Stomach (tissue), 9 donors: ENCODE measurements around the gene PNPLA2. TPM values are rescaled to one million over a fixed set of nuclear protein-coding genes. Genes with fewer than 3 reads are reported as not detected.

Experiments used
- DNase-seq, 2 donors: peaks; one replicate each; pipeline versions ENCODE4 v3.0.0 to v3.0.0-alpha.2; 2013 to 2019
- H3K27ac ChIP-seq, 5 donors: fragments of 200-600 bp in 4 of 5; sonication (generic) in 4 of 5; one replicate each; pipeline ENCODE4 v1.5.1; 2013 to 2019; ENCODE audit warnings: mild to moderate bottlenecking in 1 of 5, moderate library complexity in 1 of 5
- H3K27me3 ChIP-seq, 3 donors: fragments of 200-600 bp; sonication (generic); one replicate each; pipeline ENCODE4 v1.5.1; 2017 to 2019; ENCODE audit warnings: mixed run types in 1 of 3
- H3K36me3 ChIP-seq, 4 donors: fragments of 200-600 bp; sonication (generic); 1 replicate in 3 of 4; 2 replicates in 1 of 4; pipeline ENCODE4 v1.5.1; 2016 to 2019
- H3K4me1 ChIP-seq, 4 donors: fragments of 200-600 bp; sonication (generic); one replicate each; pipeline ENCODE4 v1.5.1; 2016 to 2019
- H3K4me3 ChIP-seq, 4 donors: fragments of 200-600 bp; sonication (generic) in 3 of 4; one replicate each; pipeline ENCODE4 v1.5.1; 2016 to 2019; ENCODE audit warnings: mild to moderate bottlenecking in 1 of 4
- H3K9me3 ChIP-seq, 4 donors: fragments of 200-600 bp; sonication (generic); one replicate each; pipeline ENCODE4 v1.5.1; 2016 to 2019
- EP300 ChIP-seq: sonication (generic); formaldehyde crosslinking; IDR thresholded peaks from one replicate; pipeline ENCODE4 v1.6.1; 2017; ENCODE audit warnings: antibody characterized with exemption
- POLR2A ChIP-seq, 4 donors: fragments of 450-650 bp; IDR thresholded peaks; one replicate each; pipeline ENCODE4 v1.6.1; 2016; ENCODE audit warnings: antibody characterized with exemption in 4 of 4, control low read depth in 2 of 4, mild to moderate bottlenecking in 1 of 4, moderate library complexity in 1 of 4
- POLR2AphosphoS5 ChIP-seq, 3 donors: sonication (generic); formaldehyde crosslinking; IDR thresholded peaks; one replicate each; pipeline ENCODE4 v1.6.1; 2016; ENCODE audit warnings: antibody characterized with exemption in 3 of 3
- WGBS, 5 donors: extraction: QIAGEN DNeasy Blood & Tissue Kit in 3 of 5; methylation state at CpG; one replicate each; pipeline versions ENCODE4 v1.1.5 to v1.1.7; 2013 to 2018; 5-methylcytosine and 5-hydroxymethylcytosine counted together
- intact Hi-C: fragments of 100-400 bp; cut with DNase I; formaldehyde crosslinking; loops from one replicate; pipeline ENCODE4 v1.15.1; 2023; ENCODE audit warnings: low total_unique reads
- polyA plus RNA-seq, 3 donors: library from polyadenylated mRNA; stranded (reverse); fragments of 200-250 nt; gene quantifications; one replicate each; pipeline ENCODE4 v1.2.3, GENCODE V29; 2013
- total RNA-seq, 5 donors: library from RNA; depleted of rRNA; stranded (reverse); fragments of >200 nt; gene quantifications; one replicate each; pipeline versions ENCODE4 v1.1.0 to v1.2.3, GENCODE V29; 2014 to 2016
- TF ChIP-seq, protein P1 (sequence below), 7 experiments: fragments of 450-650 bp in 4 of 7; fragments of 200-600 bp in 3 of 7; sonication (generic) in 3 of 7; IDR thresholded peaks; one replicate each; pipeline ENCODE4 v1.5.1; 2016 to 2019; ENCODE audit warnings: antibody characterized with exemption in 7 of 7, control low read depth in 2 of 7, mild to moderate bottlenecking in 1 of 7
- donor health status: healthy with polysubstance abuse.
- donor health status: Bipolar disorder and iron deficiency.
- donor health status: healthy.

Gene PNPLA2
- total and polyA plus RNA-seq, 8 donors = 33.4 to 385 (median 82.9) TPM

DNA sequence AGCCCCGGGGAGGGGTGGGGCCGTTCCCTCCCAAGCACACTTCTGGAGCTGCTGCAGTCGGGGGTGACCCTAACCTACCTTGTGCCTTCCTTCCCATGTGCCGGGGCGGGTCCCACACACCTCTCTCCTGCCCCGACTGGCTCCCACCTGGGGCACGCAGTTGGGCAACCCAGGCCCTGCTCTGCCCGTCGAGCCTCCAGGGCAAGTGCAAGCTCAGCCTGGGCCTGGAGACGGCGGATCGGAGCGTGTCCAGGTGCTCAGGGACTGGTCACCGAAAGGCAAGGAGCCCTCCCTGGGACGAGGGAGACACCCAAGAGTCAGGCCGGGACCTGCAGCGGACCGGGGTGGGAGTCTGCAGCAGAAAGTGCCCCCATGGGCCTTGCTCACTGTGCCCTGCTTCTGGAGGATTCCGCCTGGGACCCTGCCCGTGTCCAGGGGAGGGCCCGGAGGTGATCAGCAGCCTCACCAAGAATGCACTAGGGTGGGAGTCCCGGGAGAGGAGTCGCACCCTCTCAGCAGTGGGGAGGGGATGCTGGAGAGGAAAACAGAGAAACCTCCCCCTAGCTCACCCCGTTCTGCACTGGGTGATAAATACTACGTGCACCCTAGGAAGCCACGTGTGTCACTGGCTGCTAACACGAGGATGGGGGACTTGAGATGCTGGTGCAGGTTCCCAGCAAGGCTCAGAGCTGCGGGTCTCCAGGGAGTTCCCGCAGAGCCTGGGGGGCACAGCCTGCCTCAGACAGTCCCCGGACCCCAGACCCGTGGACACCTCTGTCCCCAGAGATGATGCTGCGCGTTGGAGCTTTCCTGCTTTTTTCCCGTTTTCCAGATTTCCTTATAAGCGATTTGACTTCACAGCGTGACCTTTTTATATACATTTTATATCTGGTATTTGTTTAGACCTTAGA, 36.2 kb upstream of the PNPLA2 start:
- Histone ChIP-seq H3K27me3 (peaks cover 0 to 5% (median 0%) of the 10 kb centered on the region in 3 donors), H3K9me3 (no peaks in the 10 kb centered on the region), H3K27ac (peak overlapping the region in 3 of 5 donors; percentile 13 to 59 (median 27)), H3K4me1 (peaks cover 24 to 46% (median 40%) of the 10 kb centered on the region in 4 donors), H3K36me3 (peaks cover 0 to 16% (median 0%) of the 10 kb centered on the region in 4 donors), H3K4me3 (no peak overlapping the region)
- intact Hi-C loops = no loop called here
- no peak for TF ChIP-seq EP300
- no peak for TF ChIP-seq POLR2A (IDR thresholded peaks at IDR 0.05)
- TF ChIP-seq POLR2AphosphoS5 (IDR thresholded peaks at IDR 0.05) = no peak
- TF ChIP-seq, protein P1, sequence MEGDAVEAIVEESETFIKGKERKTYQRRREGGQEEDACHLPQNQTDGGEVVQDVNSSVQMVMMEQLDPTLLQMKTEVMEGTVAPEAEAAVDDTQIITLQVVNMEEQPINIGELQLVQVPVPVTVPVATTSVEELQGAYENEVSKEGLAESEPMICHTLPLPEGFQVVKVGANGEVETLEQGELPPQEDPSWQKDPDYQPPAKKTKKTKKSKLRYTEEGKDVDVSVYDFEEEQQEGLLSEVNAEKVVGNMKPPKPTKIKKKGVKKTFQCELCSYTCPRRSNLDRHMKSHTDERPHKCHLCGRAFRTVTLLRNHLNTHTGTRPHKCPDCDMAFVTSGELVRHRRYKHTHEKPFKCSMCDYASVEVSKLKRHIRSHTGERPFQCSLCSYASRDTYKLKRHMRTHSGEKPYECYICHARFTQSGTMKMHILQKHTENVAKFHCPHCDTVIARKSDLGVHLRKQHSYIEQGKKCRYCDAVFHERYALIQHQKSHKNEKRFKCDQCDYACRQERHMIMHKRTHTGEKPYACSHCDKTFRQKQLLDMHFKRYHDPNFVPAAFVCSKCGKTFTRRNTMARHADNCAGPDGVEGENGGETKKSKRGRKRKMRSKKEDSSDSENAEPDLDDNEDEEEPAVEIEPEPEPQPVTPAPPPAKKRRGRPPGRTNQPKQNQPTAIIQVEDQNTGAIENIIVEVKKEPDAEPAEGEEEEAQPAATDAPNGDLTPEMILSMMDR (IDR thresholded peaks at IDR 0.05) = no peak
- DNase-seq = peak in 1 of 2 donors; percentile 7
- WGBS, 5 donors = 64 to 75% (median 70%) methylated on average over 21 to 36 of the region's 36 CpGs

DNA sequence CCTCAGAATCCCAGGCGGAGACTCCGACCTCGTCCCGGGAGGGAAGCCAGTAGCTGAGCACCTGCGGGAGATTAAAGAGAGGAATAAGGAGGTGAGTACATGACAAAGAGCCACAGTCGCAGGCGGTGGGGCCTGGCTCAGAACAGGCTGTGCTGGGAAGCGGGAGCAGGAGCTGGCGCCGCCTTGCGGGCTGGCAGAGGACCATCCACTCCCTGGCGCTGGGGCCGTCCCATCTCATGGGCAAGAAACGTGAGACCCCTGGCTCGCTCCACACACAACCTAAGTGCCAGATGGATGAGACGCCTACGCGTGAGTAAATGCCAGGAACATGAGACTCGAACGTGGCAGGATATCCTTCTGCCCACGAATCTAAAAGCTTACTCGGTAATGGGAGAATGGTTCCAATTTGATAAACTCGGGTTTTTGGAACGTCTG, 35.1 kb upstream of the PNPLA2 start:
- H3K27ac ChIP-seq = peak overlapping the region in 3 of 5 donors; percentile 13 to 59 (median 27)
- intact Hi-C loops = no loop called here

DNA sequence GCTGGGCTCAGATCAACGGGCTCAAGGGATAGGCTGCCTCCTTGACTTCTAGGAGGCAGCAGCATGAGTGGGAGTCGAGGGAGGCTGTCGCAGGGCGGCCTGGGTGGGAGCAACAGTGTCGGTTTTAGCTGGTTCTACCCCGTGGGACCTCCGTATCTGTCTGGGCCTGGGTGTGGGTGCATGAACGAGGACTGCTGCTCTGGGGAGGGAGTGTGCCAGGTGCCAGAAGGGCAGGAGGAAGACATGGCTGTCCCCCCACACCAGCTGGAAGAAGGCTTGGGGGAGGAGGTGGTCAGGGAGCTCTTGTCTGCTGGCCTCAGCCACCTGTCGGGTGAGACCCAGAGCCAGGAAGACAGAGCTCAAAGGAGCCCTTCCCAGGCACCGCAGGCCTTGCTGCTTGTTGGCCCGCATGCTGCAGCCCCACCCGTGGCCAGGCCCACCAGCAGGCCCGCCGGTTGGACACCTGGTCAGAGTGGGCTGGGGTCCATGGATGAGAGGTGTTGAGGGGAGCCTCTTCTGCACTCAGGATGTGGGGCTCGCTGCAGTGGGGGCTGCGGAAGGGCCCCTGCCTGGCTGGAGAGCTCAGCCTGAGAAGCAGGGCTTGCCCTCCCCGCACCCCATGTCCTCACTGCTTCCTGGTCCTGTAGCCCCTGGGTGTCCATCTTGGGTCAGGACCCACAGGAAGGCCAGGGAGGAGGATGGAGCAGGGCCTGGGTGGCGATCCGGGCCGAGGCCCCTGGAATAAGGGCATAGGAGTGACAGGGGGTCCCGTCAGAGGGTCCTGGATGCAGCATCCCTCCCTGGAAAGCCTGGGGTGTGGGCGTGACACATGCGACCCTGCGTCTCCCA, 32.3 kb upstream of the PNPLA2 start:
- Histone ChIP-seq H3K9me3 (no peaks in the 10 kb centered on the region), H3K36me3 (peaks cover 0 to 10% (median 5%) of the 10 kb centered on the region in 4 donors), H3K27ac (no peak overlapping the region), H3K4me1 (peaks cover 18 to 34% (median 23%) of the 10 kb centered on the region in 4 donors), H3K27me3 (peaks cover 5 to 44% (median 23%) of the 10 kb centered on the region in 3 donors), H3K4me3 (no peak overlapping the region)
- WGBS, 5 donors = 81 to 86% (median 84%) methylated on average over 20 to 24 of the region's 24 CpGs
- TF ChIP-seq, protein P1 (IDR thresholded peaks at IDR 0.05) = no peak
- TF ChIP-seq POLR2A (IDR thresholded peaks at IDR 0.05) = no peak
- no peak for TF ChIP-seq EP300
- no peak for TF ChIP-seq POLR2AphosphoS5 (IDR thresholded peaks at IDR 0.05)
- DNase-seq = no peak
- intact Hi-C loops = no loop called here

More for the DNA sequence above, 35.1 kb upstream of the PNPLA2 start:
- Histone ChIP-seq H3K4me1 (peaks cover 15 to 37% (median 29%) of the 10 kb centered on the region in 4 donors), H3K27me3 (peaks cover 0 to 16% (median 7%) of the 10 kb centered on the region in 3 donors), H3K9me3 (no peaks in the 10 kb centered on the region), H3K4me3 (no peak overlapping the region), H3K36me3 (peaks cover 0 to 16% (median 0%) of the 10 kb centered on the region in 4 donors)
- TF ChIP-seq, protein P1 (IDR thresholded peaks at IDR 0.05) = peak in 5 of 7 experiments; percentile 51 to 75 (median 66)
- TF ChIP-seq POLR2AphosphoS5 (IDR thresholded peaks at IDR 0.05) = peak in 2 of 3 donors; percentile 33 to 73
- TF ChIP-seq POLR2A (IDR thresholded peaks at IDR 0.05) = no peak
- TF ChIP-seq EP300 = no peak
- 14 to 30% (median 18%) methylated on average over 22 to 24 of the region's 24 CpGs for WGBS, 5 donors
- peak; percentile 89 to 92 for DNase-seq
